ENCODE results near the gene PLCH1. TPM values are rescaled to one million over a fixed set of nuclear protein-coding genes. Genes with fewer than 3 reads are reported as not detected.

PLCH1 gene
- total and polyA plus RNA-seq, 2 experiments from 2014 or later = 2.7 to 6.2 TPM

- Histone ChIP-seq H3K4me3 (no peak overlapping the region), H3K4me1 (ENCODE audit: low read depth) (no peaks in the 10 kb centered on the region), H3K36me3 (no peaks in the 10 kb centered on the region), H3K27ac (no peak overlapping the region), H3K9me3 (ENCODE audit: low read depth) (no peaks in the 10 kb centered on the region), H3K27me3 (no peaks in the 10 kb centered on the region)
- TF ChIP-seq CTCF (IDR thresholded peaks at IDR 0.05; ENCODE audit: low read depth, low read length) = no peak
- no peak for DNase-seq (ENCODE audit: low read depth in 1 of 2, low spot score in 1 of 2)
Measured at GRCh38 chr3:155785662-155786295, 40.9 kb upstream of the PLCH1 start.

DNA sequence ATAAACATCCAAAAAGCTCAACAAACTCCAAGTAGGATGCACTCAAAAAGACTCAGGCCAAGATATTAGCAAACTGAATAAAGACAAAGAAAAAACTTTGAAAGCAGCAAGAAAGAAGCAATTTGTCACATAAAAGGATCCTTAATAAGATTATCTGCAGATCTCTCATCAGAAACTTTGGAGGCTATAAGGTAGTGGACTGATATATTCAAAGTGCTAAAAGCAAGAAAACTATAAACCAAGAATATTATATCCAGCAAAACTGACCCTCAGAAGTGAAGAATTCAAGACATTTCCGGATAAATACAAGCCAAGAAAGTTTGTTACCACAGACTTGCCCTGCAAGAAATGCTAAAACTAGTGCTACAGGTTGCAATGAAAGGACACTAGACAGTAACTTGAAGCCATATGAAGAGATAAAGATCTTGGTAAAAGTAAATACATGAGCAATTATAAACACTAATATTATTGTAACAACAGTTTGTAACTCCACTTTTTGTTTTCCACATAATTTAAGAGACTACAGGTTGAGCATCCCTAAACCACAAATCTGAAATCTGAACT is 37.6 kb upstream of the PLCH1 start:
- Histone ChIP-seq H3K27me3 (no peaks in the 10 kb centered on the region), H3K9me3 (ENCODE audit: low read depth) (no peaks in the 10 kb centered on the region), H3K4me1 (ENCODE audit: low read depth) (no peaks in the 10 kb centered on the region), H3K27ac (no peak overlapping the region), H3K4me3 (no peak overlapping the region), H3K36me3 (no peaks in the 10 kb centered on the region)
- no peak for DNase-seq (ENCODE audit: low read depth in 1 of 2, low spot score in 1 of 2)
- TF ChIP-seq CTCF (IDR thresholded peaks at IDR 0.05; ENCODE audit: low read depth, low read length) = no peak

DNA sequence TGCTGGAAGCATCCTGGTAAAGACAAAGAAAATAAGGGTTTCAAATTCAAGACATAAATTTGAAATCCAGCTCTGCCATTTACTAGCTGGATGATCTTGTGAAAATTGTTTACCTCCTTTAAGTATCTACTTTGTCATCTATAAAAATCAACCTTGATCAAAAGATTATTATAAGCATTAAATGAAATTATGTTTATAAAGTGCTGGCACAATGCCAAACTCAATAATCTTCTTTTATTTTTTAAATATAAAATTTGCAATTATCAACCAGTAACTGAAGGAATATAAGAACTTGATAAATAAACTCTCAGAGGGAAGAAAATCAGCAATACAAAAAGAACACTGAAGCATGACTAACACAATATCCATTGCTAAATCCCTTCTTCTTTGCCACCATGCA is 35.4 kb upstream of the PLCH1 start:
- TF ChIP-seq CTCF (IDR thresholded peaks at IDR 0.05; ENCODE audit: low read depth, low read length) = no peak
- Histone ChIP-seq H3K36me3 (no peaks in the 10 kb centered on the region), H3K9me3 (ENCODE audit: low read depth) (no peaks in the 10 kb centered on the region), H3K27ac (no peak overlapping the region), H3K27me3 (no peaks in the 10 kb centered on the region), H3K4me1 (ENCODE audit: low read depth) (no peaks in the 10 kb centered on the region), H3K4me3 (no peak overlapping the region)
- no peak for DNase-seq (ENCODE audit: low read depth in 1 of 2, low spot score in 1 of 2)

DNA sequence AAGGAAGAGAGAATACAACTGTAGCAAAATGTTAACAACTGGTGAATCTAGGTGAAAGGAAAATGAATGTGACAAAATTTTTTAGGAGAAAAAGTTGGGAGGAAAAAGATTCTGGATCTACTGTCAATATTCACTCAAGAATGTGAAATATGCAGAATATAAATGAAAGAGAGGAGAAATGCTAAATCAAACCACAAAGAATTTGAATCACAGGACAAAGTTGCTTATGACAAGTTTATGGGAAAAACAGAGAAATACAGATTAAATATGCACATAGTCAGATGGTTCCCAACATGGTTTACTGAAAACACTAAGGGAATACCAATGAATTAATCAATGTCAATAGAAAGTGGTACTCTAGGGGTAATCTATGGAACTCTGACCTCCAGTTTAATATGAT is 33.6 kb upstream of the PLCH1 start:
- no peaks in the 10 kb centered on the region for H3K4me1 ChIP-seq (ENCODE audit: low read depth)
- H3K27ac ChIP-seq = no peak overlapping the region
- H3K4me3 ChIP-seq = no peak overlapping the region
- H3K36me3 ChIP-seq = no peaks in the 10 kb centered on the region
- no peaks in the 10 kb centered on the region for H3K9me3 ChIP-seq (ENCODE audit: low read depth)
- DNase-seq (ENCODE audit: low read depth in 1 of 2, low spot score in 1 of 2) = no peak
- no peaks in the 10 kb centered on the region for H3K27me3 ChIP-seq
- TF ChIP-seq CTCF (IDR thresholded peaks at IDR 0.05; ENCODE audit: low read depth, low read length) = no peak

- Histone ChIP-seq H3K36me3 (no peaks in the 10 kb centered on the region), H3K27me3 (no peaks in the 10 kb centered on the region), H3K9me3 (ENCODE audit: low read depth) (no peaks in the 10 kb centered on the region), H3K4me3 (no peak overlapping the region), H3K27ac (no peak overlapping the region), H3K4me1 (ENCODE audit: low read depth) (no peaks in the 10 kb centered on the region)
- DNase-seq (ENCODE audit: low read depth in 1 of 2, low spot score in 1 of 2) = no peak
- TF ChIP-seq CTCF (IDR thresholded peaks at IDR 0.05; ENCODE audit: low read depth, low read length) = no peak
Measured at GRCh38 chr3:155772801-155773200, 27.9 kb upstream of the PLCH1 start.
